ENCODE measurements around the gene FBXL15.

DNA sequence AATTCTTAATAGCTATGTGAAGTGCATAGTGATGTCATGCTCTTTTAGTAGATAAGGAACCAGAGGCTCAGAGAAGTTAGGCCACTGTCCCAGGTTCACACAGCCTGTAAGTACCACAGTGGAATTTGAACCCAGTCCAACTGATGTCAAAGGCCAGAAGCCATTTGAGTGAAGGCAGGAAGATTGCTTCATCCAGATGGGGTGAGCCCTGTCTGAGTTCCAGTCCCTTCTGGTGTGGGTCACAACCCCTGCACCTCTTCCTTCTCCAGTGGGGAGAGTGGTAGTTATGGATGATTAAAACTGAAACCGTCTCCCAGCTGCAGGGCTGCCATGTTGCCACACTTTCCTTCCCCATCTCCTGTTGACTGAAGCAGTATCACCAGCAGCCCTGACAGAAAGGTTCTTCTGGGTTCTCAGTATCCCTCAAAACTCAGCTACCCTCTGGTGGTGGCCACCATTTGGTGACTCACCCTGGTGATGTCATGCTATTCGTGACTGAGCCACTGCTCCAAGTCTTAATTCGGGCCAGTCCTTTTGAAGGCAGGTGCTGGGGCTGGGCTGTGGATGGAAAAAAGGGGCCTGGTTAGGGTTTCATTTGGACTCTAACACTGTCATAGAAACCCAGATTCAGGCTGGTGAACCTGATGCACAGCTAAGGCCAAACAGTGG is 32.2 kb downstream of the FBXL15 start:
- TF ChIP-seq CTCF (optimal IDR thresholded peaks at IDR 0.05 in 1 of 3, IDR thresholded peaks at IDR 0.05 in 1 of 3, conservative IDR thresholded peaks at IDR 0.05 in 1 of 3; ENCODE audit: extremely low read depth in 1 of 3, insufficient read depth in 2 of 3, low read length in 3 of 3) (peak in 1 of 3 experiments; percentile 9), EZH2 (IDR thresholded peaks at IDR 0.05; ENCODE audit: low read length) (no peak)

Data from keratinocyte (primary cell).